ENCODE results near the gene GPX6. TPM values are rescaled to one million over a fixed set of nuclear protein-coding genes. Genes with fewer than 3 reads are reported as not detected.
"Not testable (repeated sequence)": the region's sequence is repeated elsewhere in the genome, so short reads cannot be mapped to it uniquely, and the experiment has no call there.

The GPX6 gene
- total and polyA plus RNA-seq, 4 donors, result not detected

DNA sequence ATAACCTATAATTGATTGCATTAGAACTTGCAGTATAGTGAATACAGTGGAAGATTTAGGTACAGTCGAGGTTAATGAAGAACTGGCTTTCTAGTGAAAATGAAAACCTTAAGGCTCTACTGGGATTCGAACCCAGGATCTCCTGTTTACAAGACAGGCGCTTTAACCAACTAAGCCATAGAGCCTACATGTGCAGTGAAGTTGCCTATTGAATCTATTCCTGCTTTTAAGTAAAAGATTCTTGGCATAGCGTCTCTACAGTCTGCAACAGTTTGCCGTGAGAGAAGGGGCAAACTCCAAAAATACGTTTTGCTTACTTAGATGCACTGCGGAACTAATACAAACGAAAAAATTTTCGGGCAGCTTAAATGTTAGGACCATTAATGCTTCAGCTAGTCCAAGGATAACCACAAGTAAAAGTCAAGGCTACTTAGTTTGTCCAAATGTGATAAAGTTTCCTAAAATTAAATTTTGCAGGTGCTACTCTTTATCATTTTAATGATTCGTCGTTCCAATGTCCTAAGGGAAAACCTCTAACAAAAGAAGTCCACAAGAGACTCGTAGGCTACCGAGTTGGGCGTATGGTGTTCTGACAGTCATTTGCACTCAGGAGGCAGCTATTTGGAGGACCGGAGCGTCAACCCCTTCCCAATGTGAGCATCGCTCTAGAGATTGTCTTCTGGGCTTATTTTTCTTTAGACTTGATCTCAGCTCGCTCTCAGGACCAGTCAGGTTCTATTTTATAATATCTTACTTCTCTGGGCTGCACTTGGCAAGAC is 41.0 kb downstream of the GPX6 start:
- H3K27ac ChIP-seq (ENCODE audit: low read depth in 1 of 2, low read length in 2 of 2), result no peak overlapping the region
- peaks cover 0 to 5% (median 0%) of the 10 kb centered on the region in 4 donors for H3K9me3 ChIP-seq (ENCODE audit: control insufficient read depth in 4 of 4, low read length in 3 of 4)
- H3K4me3 ChIP-seq (ENCODE audit: low read depth in 1 of 3, low read length in 3 of 3), result no peak overlapping the region
- DNase-seq (ENCODE audit: low spot score), result no peak
- TF ChIP-seq HNF4A (conservative IDR thresholded peaks at IDR 0.05) (no peak), HNF4G (IDR thresholded peaks at IDR 0.05) (no peak), GABPA (IDR thresholded peaks at IDR 0.05 in 1 of 2, conservative IDR thresholded peaks at IDR 0.05 in 1 of 2) (no peak), YY1 (IDR thresholded peaks at IDR 0.05) (no peak)
- TF ChIP-seq, protein P1, sequence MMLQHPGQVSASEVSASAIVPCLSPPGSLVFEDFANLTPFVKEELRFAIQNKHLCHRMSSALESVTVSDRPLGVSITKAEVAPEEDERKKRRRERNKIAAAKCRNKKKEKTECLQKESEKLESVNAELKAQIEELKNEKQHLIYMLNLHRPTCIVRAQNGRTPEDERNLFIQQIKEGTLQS (IDR thresholded peaks at IDR 0.05), result peak; percentile 24
- TF ChIP-seq, protein P2, sequence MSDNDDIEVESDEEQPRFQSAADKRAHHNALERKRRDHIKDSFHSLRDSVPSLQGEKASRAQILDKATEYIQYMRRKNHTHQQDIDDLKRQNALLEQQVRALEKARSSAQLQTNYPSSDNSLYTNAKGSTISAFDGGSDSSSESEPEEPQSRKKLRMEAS (IDR thresholded peaks at IDR 0.05), result no peak
- TF ChIP-seq, protein P3, sequence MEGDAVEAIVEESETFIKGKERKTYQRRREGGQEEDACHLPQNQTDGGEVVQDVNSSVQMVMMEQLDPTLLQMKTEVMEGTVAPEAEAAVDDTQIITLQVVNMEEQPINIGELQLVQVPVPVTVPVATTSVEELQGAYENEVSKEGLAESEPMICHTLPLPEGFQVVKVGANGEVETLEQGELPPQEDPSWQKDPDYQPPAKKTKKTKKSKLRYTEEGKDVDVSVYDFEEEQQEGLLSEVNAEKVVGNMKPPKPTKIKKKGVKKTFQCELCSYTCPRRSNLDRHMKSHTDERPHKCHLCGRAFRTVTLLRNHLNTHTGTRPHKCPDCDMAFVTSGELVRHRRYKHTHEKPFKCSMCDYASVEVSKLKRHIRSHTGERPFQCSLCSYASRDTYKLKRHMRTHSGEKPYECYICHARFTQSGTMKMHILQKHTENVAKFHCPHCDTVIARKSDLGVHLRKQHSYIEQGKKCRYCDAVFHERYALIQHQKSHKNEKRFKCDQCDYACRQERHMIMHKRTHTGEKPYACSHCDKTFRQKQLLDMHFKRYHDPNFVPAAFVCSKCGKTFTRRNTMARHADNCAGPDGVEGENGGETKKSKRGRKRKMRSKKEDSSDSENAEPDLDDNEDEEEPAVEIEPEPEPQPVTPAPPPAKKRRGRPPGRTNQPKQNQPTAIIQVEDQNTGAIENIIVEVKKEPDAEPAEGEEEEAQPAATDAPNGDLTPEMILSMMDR (IDR thresholded peaks at IDR 0.05; ENCODE audit: low read depth, low read length, missing input control), result no peak
- WGBS, result 9% methylated on average over 18 of the region's 18 CpGs
- no peaks in the 10 kb centered on the region for H3K4me1 ChIP-seq (ENCODE audit: control insufficient read depth in 4 of 4, insufficient read depth in 4 of 4, low read length in 3 of 4)
- no peak overlapping the region for H3K9ac ChIP-seq (ENCODE audit: low read depth in 1 of 2, low read length in 2 of 2)
- H3K36me3 ChIP-seq (ENCODE audit: control insufficient read depth in 4 of 4, insufficient read depth in 3 of 4, low read depth in 1 of 4, low read length in 3 of 4), result no peaks in the 10 kb centered on the region
- peaks cover 0 to 14% (median 7%) of the 10 kb centered on the region in 4 donors for H3K27me3 ChIP-seq (ENCODE audit: control insufficient read depth in 4 of 4, insufficient read depth in 4 of 4, low read length in 3 of 4)

DNA sequence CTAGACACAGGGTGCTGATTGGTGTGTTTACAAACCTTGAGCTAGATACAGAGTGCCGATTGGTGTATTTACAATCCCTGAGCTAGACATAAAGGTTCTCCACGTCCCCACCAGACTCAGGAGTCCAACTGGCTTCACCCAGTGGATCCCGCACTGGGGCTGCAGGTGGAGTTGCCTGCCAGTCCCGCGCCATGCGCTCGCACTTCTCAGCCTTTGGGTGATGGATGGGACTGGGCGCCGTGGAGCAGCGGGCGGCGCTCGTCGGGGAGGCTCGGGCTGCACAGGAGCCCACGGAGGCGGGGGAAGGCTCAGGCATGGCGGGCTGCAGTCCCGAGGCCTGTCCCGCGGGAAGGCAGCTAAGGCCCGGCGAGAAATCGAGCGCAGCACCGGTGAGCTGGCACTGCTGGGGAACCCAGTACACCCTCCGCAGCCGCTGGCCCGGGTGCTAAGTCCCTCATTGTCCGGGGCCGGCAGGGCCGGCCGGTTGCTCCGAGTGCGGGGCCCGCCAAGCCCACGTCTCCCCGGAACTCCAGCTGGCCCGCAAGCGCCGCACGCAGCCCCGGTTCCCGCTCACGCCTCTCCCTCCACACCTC is 46.3 kb downstream of the GPX6 start:
- peaks cover 0 to 10% (median 0%) of the 10 kb centered on the region in 4 donors for H3K9me3 ChIP-seq (ENCODE audit: control insufficient read depth in 4 of 4, low read length in 3 of 4)
- not testable (repeated sequence) for H3K4me3 ChIP-seq (ENCODE audit: low read depth in 1 of 3, low read length in 3 of 3); H3K36me3 ChIP-seq (ENCODE audit: control insufficient read depth in 4 of 4, insufficient read depth in 3 of 4, low read depth in 1 of 4, low read length in 3 of 4); DNase-seq (ENCODE audit: low spot score); H3K27me3 ChIP-seq (ENCODE audit: control insufficient read depth in 4 of 4, insufficient read depth in 4 of 4, low read length in 3 of 4); H3K27ac ChIP-seq (ENCODE audit: low read depth in 1 of 2, low read length in 2 of 2); H3K4me1 ChIP-seq (ENCODE audit: control insufficient read depth in 4 of 4, insufficient read depth in 4 of 4, low read length in 3 of 4); H3K9ac ChIP-seq (ENCODE audit: low read depth in 1 of 2, low read length in 2 of 2)
- 91% methylated on average over 45 of the region's 45 CpGs for WGBS

DNA sequence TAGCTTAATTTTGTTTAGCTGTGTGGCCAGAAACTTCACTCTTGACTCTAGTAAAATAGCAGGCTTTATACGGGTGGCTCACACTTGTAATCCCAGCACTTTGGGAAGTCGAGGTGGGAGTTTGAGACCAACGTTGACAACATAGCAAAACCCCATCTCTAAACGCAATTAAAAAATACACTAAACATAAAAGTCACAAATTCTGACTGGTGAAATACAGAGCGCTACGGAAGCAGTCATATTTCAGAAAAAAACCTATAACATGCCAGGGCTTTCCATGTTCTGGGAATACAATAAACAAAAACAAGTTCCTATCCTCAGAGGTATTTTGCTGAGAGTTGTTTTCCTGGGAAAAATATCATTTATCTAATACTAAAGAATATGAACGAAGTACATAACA is 47.5 kb downstream of the GPX6 start:
- H3K27ac ChIP-seq (ENCODE audit: low read depth in 1 of 2, low read length in 2 of 2), result no peak overlapping the region
- H3K4me3 ChIP-seq (ENCODE audit: low read depth in 1 of 3, low read length in 3 of 3), result no peak overlapping the region
- peaks cover 0 to 10% (median 0%) of the 10 kb centered on the region in 4 donors for H3K9me3 ChIP-seq (ENCODE audit: control insufficient read depth in 4 of 4, low read length in 3 of 4)
- H3K4me1 ChIP-seq (ENCODE audit: control insufficient read depth in 4 of 4, insufficient read depth in 4 of 4, low read length in 3 of 4), result no peaks in the 10 kb centered on the region
- H3K36me3 ChIP-seq (ENCODE audit: control insufficient read depth in 4 of 4, insufficient read depth in 3 of 4, low read depth in 1 of 4, low read length in 3 of 4), result no peaks in the 10 kb centered on the region
- H3K27me3 ChIP-seq (ENCODE audit: control insufficient read depth in 4 of 4, insufficient read depth in 4 of 4, low read length in 3 of 4), result peaks cover 0 to 7% (median 3%) of the 10 kb centered on the region in 4 donors
- 72% methylated on average over 7 of the region's 7 CpGs for WGBS
- H3K9ac ChIP-seq (ENCODE audit: low read depth in 1 of 2, low read length in 2 of 2), result no peak overlapping the region
- no peak for DNase-seq (ENCODE audit: low spot score)
- TF ChIP-seq, protein P2 (IDR thresholded peaks at IDR 0.05), result no peak
- TF ChIP-seq, protein P1 (IDR thresholded peaks at IDR 0.05), result no peak
- no peak for TF ChIP-seq NR2F2 (IDR thresholded peaks at IDR 0.05)
- no peak for TF ChIP-seq HNF4A (conservative IDR thresholded peaks at IDR 0.05)
- no peak for TF ChIP-seq YY1 (IDR thresholded peaks at IDR 0.05)
- no peak for TF ChIP-seq FOXA2 (IDR thresholded peaks at IDR 0.05)
- TF ChIP-seq GABPA (IDR thresholded peaks at IDR 0.05 in 1 of 2, conservative IDR thresholded peaks at IDR 0.05 in 1 of 2), result no peak
- TF ChIP-seq, protein P3 (IDR thresholded peaks at IDR 0.05; ENCODE audit: low read depth, low read length, missing input control), result no peak
- TF ChIP-seq SP1 (IDR thresholded peaks at IDR 0.05), result no peak
- TF ChIP-seq, protein P4, sequence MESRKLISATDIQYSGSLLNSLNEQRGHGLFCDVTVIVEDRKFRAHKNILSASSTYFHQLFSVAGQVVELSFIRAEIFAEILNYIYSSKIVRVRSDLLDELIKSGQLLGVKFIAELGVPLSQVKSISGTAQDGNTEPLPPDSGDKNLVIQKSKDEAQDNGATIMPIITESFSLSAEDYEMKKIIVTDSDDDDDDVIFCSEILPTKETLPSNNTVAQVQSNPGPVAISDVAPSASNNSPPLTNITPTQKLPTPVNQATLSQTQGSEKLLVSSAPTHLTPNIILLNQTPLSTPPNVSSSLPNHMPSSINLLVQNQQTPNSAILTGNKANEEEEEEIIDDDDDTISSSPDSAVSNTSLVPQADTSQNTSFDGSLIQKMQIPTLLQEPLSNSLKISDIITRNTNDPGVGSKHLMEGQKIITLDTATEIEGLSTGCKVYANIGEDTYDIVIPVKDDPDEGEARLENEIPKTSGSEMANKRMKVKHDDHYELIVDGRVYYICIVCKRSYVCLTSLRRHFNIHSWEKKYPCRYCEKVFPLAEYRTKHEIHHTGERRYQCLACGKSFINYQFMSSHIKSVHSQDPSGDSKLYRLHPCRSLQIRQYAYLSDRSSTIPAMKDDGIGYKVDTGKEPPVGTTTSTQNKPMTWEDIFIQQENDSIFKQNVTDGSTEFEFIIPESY (IDR thresholded peaks at IDR 0.05), result no peak
- no peak for TF ChIP-seq JUND (IDR thresholded peaks at IDR 0.05)
- TF ChIP-seq, protein P5, sequence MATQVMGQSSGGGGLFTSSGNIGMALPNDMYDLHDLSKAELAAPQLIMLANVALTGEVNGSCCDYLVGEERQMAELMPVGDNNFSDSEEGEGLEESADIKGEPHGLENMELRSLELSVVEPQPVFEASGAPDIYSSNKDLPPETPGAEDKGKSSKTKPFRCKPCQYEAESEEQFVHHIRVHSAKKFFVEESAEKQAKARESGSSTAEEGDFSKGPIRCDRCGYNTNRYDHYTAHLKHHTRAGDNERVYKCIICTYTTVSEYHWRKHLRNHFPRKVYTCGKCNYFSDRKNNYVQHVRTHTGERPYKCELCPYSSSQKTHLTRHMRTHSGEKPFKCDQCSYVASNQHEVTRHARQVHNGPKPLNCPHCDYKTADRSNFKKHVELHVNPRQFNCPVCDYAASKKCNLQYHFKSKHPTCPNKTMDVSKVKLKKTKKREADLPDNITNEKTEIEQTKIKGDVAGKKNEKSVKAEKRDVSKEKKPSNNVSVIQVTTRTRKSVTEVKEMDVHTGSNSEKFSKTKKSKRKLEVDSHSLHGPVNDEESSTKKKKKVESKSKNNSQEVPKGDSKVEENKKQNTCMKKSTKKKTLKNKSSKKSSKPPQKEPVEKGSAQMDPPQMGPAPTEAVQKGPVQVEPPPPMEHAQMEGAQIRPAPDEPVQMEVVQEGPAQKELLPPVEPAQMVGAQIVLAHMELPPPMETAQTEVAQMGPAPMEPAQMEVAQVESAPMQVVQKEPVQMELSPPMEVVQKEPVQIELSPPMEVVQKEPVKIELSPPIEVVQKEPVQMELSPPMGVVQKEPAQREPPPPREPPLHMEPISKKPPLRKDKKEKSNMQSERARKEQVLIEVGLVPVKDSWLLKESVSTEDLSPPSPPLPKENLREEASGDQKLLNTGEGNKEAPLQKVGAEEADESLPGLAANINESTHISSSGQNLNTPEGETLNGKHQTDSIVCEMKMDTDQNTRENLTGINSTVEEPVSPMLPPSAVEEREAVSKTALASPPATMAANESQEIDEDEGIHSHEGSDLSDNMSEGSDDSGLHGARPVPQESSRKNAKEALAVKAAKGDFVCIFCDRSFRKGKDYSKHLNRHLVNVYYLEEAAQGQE (IDR thresholded peaks at IDR 0.05), result no peak
- no peak for TF ChIP-seq HNF4G (IDR thresholded peaks at IDR 0.05)
